HUES6 (cell line): ENCODE data around the gene MAP3K12.
A peak's percentile ranks its signal among the peaks of the same experiment; 100 is the strongest.

Experiments
- H3K27ac ChIP-seq: 2 replicates; pipeline ENCODE4 v1.7.0; 2013; ENCODE audit warnings: low read depth, mild to moderate bottlenecking, low read length, inconsistent platforms
- H3K27me3 ChIP-seq: 2 replicates; pipeline ENCODE4 v1.6.1; 2013; ENCODE audit warnings: low read length; ENCODE audit not compliant: control insufficient read depth, insufficient read depth
- H3K36me3 ChIP-seq: 2 replicates; pipeline ENCODE4 v1.6.1; 2013; ENCODE audit warnings: low read length; ENCODE audit not compliant: control insufficient read depth, insufficient read depth
- H3K4me1 ChIP-seq: 2 replicates; pipeline ENCODE4 v1.6.1; 2013; ENCODE audit warnings: low read length; ENCODE audit not compliant: control insufficient read depth, insufficient read depth
- H3K4me3 ChIP-seq: 2 replicates; pipeline ENCODE4 v1.5.1; 2013; ENCODE audit warnings: low read depth, low read length
- H3K9ac ChIP-seq: one replicate; pipeline ENCODE4 v1.6.1; 2013; ENCODE audit warnings: mild to moderate bottlenecking, low read length
- H3K9me3 ChIP-seq: 2 replicates; pipeline ENCODE4 v1.6.1; 2013; ENCODE audit warnings: low read depth, low read length; ENCODE audit not compliant: control insufficient read depth, insufficient read depth

Gene MAP3K12

DNA sequence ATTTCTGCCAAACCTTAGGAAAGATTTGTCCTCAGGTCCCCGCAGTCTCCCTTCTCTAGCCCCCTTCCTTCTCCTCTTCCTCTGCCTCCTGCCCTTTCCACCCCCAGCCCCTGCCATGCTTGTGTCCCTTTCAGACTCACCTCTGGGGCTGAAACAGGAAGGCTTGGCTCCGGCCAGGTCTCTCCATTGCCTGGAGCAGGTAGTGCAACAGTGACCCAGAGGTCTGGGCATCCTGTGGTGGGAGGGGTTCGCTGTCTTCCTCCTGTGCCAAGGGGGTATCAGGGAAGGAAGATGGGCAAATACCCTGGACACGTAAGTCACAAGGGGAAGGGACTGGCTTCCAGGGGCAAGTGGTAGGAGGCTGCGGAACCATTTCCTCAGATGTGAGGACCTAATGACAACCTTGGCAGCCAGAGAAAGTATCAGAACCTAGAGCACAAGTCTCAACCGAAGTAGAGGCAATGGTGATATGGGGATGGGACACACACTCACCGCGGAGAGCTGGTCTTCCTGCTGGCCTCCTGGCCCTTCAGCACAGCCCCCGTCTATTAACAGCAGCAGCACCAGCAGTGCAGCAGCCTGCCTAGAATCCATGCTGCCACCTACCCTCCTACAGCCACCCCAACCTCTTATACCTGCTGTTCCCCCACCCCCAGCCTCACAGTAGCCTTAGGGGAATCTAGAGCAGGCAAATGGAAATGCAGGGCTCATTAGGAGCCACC is 7.8 kb upstream of the MAP3K12 start, which contains the start of gene NPFF:
NPFF (minus strand) TSS at position 604 of the 722 bp plus-strand sequence; CDS start at position 594, 10 bp downstream.
- no peak within 1 kb of the TSS for H3K27ac ChIP-seq
- H3K9ac ChIP-seq: no peak within 1 kb of the TSS
- H3K9me3 ChIP-seq: no peaks in the 10 kb centered on the region
- no peak within 1 kb of the TSS for H3K4me3 ChIP-seq
- H3K4me1 ChIP-seq: peaks cover 2% of the 10 kb centered on the region
- H3K36me3 ChIP-seq: peaks cover 44% of the 10 kb centered on the region
- no peaks in the 10 kb centered on the region for H3K27me3 ChIP-seq

DNA sequence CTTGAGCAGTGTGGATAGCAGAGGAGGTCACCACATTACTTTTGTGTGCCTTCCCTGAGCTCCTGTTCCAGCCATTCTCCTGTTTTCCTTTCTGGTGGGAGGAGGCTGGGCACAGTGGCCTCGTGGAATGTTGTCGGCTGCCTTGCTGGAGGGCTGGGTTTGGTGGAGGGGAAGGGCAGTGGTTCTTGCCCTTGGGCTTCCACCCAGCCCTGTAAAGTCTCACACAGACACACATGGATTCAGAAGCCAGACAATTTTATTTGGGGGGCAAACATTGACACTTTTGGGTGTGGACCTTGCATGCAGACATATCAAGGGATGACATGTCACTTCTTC is 7.2 kb upstream of the MAP3K12 start:
- Histone ChIP-seq H3K9me3 (no peaks in the 10 kb centered on the region), H3K4me1 (peaks cover 8% of the 10 kb centered on the region), H3K27ac (no peak overlapping the region), H3K27me3 (no peaks in the 10 kb centered on the region), H3K4me3 (no peak overlapping the region), H3K36me3 (peaks cover 44% of the 10 kb centered on the region), H3K9ac (no peak overlapping the region)

- Histone ChIP-seq H3K4me3 (no peak overlapping the region), H3K4me1 (peaks cover 9% of the 10 kb centered on the region), H3K9me3 (no peaks in the 10 kb centered on the region), H3K36me3 (peaks cover 44% of the 10 kb centered on the region), H3K27ac (no peak overlapping the region), H3K9ac (no peak overlapping the region), H3K27me3 (no peaks in the 10 kb centered on the region)
Observed at GRCh38 chr12:53505555-53506449, 6.5 kb upstream of the MAP3K12 start.

DNA sequence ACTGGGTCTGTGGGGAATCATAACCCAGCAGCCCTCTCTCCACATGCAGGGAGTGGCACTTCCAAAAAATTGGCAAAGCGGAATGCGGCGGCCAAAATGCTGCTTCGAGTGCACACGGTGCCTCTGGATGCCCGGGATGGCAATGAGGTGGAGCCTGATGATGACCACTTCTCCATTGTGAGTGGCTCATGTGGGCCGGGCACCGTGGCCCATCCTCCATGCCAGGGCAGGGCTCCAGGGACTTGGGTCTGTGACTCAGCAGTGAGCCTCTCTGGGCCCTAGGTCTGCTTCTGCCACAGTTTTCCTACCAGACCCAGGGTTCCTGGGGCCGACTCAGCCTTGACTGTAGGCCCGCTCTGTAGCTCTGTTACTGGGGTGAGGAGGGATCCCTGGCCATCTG is 5.8 kb upstream of the MAP3K12 start:
- H3K9me3 ChIP-seq: no peaks in the 10 kb centered on the region
- H3K4me1 ChIP-seq: peaks cover 12% of the 10 kb centered on the region
- H3K36me3 ChIP-seq: peaks cover 44% of the 10 kb centered on the region
- no peak overlapping the region for H3K4me3 ChIP-seq
- no peaks in the 10 kb centered on the region for H3K27me3 ChIP-seq
- no peak overlapping the region for H3K27ac ChIP-seq
- H3K9ac ChIP-seq: no peak overlapping the region

- peaks cover 16% of the 10 kb centered on the region for H3K4me1 ChIP-seq
Observed at GRCh38 chr12:53504004-53504920, 5.0 kb upstream of the MAP3K12 start.

DNA sequence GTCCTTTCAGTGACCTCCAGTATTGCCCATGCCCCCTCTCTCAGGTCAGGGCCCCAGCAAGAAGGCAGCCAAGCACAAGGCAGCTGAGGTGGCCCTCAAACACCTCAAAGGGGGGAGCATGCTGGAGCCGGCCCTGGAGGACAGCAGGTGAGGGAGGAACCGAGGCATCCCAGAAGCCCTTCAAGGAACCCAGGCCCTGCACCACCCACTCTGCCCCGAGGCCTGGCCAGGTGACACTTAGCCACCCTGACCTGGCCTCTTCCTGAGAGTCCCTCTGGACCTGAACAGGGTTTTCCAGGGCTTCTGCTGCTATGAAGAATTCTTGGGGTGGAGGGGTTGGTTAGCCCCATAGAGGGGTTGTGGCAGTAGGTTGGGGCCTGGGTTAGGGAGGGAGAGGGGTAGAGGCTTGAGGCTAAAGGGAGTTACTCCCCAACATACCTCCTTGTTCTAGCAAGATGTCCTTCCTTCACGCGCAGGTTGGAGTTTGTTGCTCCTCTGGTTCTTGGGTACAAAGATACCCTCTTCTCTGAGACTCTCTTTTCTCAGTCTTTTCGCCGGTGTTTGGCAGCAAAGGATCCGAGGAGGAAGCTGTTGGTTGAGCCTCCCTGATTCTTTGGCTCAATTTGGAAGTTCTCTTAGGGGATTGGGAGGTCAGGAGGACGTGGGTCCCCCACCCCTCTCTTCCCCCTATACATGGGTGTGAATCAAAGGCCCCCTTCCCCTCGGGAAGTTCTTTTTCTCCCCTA is 3.9 kb upstream of the MAP3K12 start:
- Histone ChIP-seq H3K9me3 (no peaks in the 10 kb centered on the region), H3K4me1 (peaks cover 21% of the 10 kb centered on the region), H3K27me3 (no peaks in the 10 kb centered on the region), H3K27ac (no peak overlapping the region), H3K36me3 (peaks cover 44% of the 10 kb centered on the region), H3K4me3 (no peak overlapping the region), H3K9ac (no peak overlapping the region)

More at GRCh38 chr12:53504004-53504920, 5.0 kb upstream of the MAP3K12 start:
- Histone ChIP-seq H3K4me3 (no peak overlapping the region), H3K9ac (no peak overlapping the region), H3K9me3 (no peaks in the 10 kb centered on the region), H3K27me3 (no peaks in the 10 kb centered on the region), H3K36me3 (peaks cover 44% of the 10 kb centered on the region), H3K27ac (no peak overlapping the region)

DNA sequence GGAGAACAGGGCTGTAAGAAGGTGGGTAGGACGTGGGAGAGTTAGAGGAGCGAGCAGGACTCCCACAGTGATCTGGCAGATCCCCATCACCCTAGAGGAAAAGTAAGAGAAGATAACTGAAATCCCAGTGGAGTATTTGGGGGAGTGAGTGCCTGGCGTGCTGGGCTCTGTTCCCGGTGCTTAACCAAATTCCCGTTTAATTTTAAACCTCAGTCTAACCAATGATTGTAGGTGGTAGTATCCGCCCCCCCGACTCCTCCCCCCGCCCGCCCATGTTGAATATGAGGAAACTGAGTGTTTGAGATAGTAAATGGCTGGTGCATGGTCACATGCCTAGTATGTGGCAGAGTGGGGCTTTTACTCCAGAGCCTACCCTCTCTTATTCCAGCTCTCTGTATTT is 3.1 kb upstream of the MAP3K12 start:
- H3K27ac ChIP-seq: no peak overlapping the region
- H3K36me3 ChIP-seq: peaks cover 44% of the 10 kb centered on the region
- no peaks in the 10 kb centered on the region for H3K27me3 ChIP-seq
- H3K9me3 ChIP-seq: no peaks in the 10 kb centered on the region
- H3K9ac ChIP-seq: peak overlapping the region; percentile 96
- peaks cover 23% of the 10 kb centered on the region for H3K4me1 ChIP-seq
- H3K4me3 ChIP-seq: peak overlapping the region; percentile 76

DNA sequence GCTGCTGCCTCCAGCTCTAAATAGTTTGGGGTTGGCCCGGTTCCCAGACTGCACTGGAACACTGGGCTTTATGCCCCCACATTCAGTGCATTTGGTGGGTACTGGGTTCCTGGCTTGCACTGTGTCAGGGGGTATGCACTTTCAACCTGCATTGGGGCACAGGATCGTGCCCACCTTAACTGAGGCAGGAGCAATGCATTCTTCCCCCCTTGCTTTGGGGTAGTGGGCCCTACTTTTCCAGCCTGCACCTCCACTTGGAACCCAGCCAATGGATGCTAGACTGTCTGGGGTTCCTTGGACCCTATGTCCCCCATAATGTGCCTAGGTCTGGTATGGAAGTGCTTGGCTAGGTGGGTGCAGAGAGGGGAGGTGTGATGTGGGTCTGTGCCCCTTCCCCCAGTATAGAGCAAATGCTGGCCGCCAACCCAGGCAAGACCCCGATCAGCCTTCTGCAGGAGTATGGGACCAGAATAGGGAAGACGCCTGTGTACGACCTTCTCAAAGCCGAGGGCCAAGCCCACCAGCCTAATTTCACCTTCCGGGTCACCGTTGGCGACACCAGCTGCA is 2.4 kb upstream of the MAP3K12 start:
- H3K4me1 ChIP-seq: peaks cover 24% of the 10 kb centered on the region

DNA sequence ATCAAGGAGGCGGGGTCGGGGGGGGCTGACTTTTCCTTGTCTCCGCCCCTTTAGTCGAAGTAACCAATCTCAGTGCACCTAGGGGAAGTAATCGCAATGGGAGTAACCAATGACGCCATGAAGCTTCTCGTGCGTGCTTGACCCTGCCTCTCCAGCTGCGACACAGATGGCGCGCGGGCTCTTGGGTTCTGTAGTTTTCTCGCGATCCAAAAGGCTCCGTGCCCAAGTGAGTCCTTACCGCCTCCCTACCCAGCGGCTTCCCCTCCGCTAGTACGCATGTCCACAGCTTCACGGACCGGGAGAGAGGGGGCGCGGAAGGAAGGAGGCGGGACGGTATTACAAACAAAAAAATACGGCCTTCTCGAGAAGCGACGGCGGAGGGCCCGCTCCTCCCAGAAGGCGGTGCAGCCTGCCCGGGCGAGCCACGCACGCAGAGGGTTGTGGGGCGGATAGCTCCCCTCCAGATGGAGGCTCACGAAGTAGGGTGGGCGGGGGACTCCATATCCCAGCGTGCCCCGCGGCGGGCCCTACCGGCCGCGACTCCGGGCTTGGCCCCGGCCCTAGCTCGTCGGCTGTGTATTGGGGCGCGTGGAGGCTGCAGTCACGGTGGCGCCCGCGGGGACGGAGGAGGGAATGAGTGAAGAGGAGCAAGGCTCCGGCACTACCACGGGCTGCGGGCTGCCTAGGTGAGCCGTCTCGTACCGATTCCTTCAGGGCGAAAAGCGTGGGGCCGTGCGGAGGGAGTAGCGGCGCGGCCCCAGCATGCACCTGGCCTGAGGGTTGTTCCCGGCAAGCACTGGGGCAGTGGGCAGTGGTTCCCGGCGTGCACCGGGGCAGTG is 1.7 kb upstream of the MAP3K12 start, which contains the start of gene TARBP2:
TARBP2 (plus strand) TSS at position 508 of the 839 bp plus-strand sequence; CDS start at position 634, 126 bp downstream.
- Histone ChIP-seq H3K4me3 (peak within 1 kb of the TSS; percentile 76), H3K4me1 (peaks cover 31% of the 10 kb centered on the region), H3K9me3 (no peaks in the 10 kb centered on the region), H3K9ac (peak within 1 kb of the TSS; percentile 96), H3K27me3 (no peaks in the 10 kb centered on the region), H3K36me3 (peaks cover 31% of the 10 kb centered on the region), H3K27ac (peak within 1 kb of the TSS; percentile 93)

More for the DNA sequence above, 2.4 kb upstream of the MAP3K12 start:
- peaks cover 38% of the 10 kb centered on the region for H3K36me3 ChIP-seq
- H3K9me3 ChIP-seq: no peaks in the 10 kb centered on the region
- peak overlapping the region; percentile 76 for H3K4me3 ChIP-seq
- H3K9ac ChIP-seq: peak overlapping the region; percentile 96
- H3K27me3 ChIP-seq: no peaks in the 10 kb centered on the region
- peak overlapping the region; percentile 93 for H3K27ac ChIP-seq
